GM19463 (cell line): Measurements from ENCODE around the gene SYNE2.
A peak's percentile ranks its signal among the peaks of the same experiment; 100 is the strongest.

ENCODE experiments used
- ATAC-seq: cut with Tn5 transposase; IDR thresholded peaks from one replicate; pipeline ENCODE4 v1.9.1; 2021; ENCODE audit warnings: mild to moderate bottlenecking, moderate library complexity; ENCODE audit not compliant: unreplicated experiment

The SYNE2 gene

GRCh38 chr14:64185184-64185583 is 332.4 kb downstream of the SYNE2 start:
- ATAC-seq: no peak

DNA sequence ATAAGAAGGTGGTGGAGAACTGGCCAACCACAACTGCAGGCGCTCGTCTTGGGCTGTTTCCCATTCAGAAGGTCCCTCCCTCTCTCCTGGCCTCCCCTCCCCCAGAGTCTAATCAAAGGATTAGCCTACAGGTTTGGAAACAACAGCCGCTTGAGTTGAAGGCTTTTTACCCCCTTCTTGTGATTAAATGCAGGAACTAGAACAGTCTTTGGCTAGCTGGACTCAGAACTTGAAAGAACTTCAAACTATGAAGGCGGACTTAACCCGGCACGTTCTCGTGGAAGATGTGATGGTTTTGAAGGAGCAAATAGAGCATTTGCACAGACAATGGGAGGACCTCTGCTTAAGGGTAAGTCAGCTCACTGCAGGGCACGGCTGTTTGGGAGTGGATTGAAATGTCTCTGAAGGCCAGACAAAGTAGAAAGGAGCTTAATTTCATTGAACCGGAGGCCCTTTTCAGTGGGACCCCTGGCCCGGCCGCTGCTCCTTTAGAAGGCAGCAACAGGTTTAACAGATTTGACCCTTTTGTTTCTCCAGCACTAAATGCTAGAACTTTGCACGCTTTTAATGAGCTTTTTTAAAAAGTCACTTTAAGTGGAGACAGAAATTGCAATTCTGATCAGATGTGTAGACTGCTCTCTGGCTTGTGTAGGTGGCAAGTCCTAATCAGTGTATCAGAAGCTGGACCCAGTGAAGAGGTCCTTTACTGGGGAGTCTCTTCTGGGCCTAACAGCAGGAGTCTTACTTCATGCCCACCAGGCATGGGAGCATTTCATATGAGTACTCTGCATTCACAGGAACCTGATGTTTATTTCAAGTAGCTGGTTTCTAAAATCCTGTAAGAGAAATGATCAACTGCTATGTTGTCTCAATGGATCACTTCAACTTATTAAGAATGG is 333.7 kb downstream of the SYNE2 start:
- no peak for ATAC-seq

DNA sequence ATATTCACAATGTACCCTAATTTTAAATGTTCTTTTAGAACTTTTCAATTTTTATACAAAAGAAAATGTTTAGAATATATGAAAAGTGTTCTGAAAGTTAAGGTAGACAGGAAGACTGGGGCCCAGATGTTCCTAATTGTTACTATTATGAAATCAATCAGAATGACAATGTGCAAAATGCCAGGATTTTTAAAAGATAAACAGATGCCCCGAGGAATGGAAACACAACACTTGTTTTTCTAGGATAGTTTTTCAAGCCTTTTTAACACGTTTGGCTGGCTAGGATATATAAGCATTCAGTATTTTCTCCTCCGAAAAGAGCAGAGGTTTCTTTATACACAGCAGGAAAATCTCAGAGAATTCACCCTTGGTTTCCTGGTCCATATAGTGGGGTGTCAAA is 334.5 kb downstream of the SYNE2 start:
- ATAC-seq: no peak

- no peak for ATAC-seq
These were observed 338.2 kb downstream of the SYNE2 start for GRCh38 chr14:64190974-64191502.

GRCh38 chr14:64191756-64192155 is 339.0 kb downstream of the SYNE2 start:
- ATAC-seq: no peak

DNA sequence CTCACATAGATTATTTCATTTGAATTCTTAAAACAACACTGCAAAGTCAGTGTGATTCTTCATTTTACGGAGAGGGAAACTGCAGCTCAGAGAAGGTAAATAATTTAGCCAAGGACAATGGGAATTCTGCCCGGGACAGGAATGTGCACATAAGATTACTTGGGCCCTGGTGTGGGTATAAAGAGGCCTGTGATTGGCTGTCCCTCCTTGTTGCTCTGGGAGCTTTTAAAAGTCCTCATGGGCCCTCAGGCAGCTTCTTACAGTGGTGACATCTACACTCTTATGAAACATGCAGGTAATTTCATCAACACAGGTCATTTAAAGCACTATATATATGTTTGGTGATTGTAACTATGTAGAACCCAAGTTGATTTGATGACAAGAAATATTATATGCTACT is 341.0 kb downstream of the SYNE2 start:
- ATAC-seq: no peak

GRCh38 chr14:64194404-64194803 is 341.6 kb downstream of the SYNE2 start:
- ATAC-seq: no peak

- ATAC-seq: peak; percentile 52
These were observed 342.4 kb downstream of the SYNE2 start for GRCh38 chr14:64195199-64195598.

GRCh38 chr14:64196056-64196455 is 343.3 kb downstream of the SYNE2 start:
- ATAC-seq: no peak

GRCh38 chr14:64196814-64197411 is 344.1 kb downstream of the SYNE2 start:
- ATAC-seq: peak; percentile 58

- no peak for ATAC-seq
These were observed 345.2 kb downstream of the SYNE2 start for GRCh38 chr14:64197996-64198395.

DNA sequence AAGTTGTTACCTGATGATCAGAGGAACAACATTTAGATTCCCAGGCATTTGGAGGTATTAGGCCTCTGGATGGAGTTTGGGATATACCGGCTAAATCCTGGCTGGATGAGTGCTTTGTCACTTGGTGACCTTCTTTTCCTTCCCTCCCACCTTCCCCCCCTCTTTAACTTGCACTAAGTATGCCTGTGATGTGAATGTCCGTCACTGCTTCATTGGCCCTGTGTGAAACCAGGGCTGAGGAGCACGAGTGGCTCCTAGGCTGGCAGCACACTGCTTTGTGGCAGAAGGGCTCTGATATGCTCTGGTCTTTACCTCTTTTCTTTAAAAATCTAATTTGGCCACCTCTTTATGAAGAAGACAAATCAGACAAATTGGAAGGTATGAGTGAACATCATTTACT is 345.7 kb downstream of the SYNE2 start:
- no peak for ATAC-seq

DNA sequence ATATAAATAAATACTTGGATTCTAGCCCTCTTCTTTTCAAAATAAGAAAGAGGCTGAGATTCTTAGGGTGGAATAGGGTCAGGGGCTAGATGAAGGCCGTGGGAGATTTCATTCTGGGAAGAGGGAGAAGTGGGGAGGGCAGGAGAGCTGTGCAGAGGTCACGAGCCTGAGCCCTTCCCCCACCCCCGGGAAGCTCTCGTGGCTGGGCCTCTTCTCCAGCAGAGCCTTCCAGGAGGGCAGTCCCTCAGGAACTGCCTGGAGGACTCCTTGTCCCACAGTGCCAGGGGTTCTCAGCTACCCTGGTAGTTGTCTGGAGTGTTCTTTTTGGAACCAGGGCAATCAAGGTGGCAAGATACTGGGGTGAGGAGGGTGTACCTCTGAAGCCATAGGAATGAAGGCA is 347.4 kb downstream of the SYNE2 start:
- ATAC-seq: no peak

GRCh38 chr14:64201296-64201695 is 348.5 kb downstream of the SYNE2 start:
- ATAC-seq: no peak

DNA sequence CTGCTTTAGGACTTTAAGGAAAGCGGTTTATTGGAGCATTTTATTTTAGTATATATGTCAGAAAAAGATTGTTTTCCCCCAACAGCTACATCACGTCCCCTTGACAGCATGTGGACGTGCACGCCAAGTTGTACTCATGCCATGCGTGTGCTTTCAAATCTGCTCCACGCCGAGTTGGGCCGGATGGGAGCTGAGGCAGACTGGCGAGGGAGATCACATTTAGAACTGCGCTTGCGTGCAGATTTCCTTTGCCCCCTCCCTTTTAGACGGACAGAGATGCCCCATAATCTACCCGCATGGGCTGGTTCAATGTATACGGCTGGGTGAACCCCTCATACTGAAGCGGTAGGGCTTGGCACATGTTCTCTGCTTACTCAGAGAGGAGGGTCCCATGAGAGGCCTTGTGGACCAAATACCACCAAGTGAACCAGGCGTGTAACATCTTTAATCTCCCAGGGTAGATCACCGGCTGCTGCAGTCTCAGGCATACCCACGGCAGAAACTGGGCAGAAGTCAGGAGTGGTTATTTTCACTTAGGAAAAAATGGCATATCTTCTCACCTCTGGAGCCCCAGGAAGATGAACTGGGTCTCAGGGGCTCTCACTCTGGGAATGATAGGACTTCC is 349.2 kb downstream of the SYNE2 start:
- no peak for ATAC-seq

DNA sequence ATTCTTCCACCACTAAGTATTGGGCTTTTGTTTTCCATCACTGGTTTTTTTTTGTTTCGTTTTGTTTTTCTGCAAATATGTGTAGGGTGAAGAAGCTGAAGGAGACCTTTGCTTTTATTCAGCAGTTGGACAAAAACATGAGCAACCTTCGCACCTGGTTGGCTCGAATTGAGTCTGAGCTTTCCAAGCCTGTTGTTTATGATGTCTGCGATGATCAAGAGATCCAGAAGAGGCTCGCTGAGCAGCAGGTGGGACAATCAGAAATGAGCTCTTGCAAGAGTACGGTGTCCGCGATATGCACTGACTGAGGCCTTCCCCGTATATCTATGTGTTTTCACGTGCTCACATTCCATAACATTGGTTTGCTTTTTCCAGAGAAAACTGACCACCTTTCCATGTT is 349.9 kb downstream of the SYNE2 start:
- ATAC-seq: no peak

DNA sequence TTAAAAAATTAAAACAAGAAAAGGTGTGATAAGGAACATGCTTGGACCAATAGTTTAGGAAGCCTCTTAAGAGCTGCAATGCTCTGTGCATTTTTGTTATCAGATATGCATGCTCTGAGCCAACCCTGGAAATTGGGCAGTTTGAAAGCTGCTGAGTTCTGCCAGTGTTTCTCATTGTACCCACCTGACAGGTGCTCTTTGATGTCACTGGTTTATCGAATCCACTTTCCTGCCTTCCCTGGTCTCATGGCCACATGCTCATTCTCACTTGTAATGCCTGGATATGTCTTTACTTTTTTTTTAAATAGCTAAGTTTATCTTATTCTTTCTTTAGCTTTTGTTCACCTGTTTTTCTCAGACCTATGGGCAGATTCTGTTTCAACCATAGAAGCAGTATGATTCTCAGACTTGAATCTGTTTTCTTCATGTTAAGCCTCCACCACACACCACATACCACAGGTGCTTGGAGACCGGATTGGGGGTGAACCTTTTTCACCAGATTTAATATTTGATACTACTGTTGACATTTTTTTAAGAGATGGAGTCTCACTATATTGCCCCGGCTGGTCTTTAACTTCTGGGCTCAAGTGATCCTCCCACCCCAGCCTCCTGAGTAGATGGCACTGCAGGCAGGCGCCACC is 350.7 kb downstream of the SYNE2 start:
- no peak for ATAC-seq

DNA sequence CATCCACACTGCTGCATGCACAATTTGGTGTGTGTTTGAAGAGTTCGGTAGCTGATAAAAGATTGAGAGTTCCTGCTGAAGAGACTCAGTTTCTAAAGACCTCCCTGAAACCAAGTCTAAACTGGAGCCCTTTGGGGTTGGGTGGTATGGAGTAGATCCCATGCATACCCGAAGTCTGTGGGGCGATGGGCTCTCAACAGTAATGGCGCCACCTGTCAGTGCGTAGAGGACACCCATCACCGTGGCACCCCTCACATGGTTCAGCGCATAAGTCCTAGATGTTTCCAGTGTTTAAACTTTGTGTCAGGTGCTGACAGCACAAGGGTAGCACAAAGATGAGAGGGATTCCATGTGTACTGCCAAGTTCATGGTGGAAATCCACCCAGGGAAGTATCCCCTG is 355.5 kb downstream of the SYNE2 start:
- no peak for ATAC-seq

GRCh38 chr14:64208981-64209380 is 356.2 kb downstream of the SYNE2 start:
- ATAC-seq: no peak

DNA sequence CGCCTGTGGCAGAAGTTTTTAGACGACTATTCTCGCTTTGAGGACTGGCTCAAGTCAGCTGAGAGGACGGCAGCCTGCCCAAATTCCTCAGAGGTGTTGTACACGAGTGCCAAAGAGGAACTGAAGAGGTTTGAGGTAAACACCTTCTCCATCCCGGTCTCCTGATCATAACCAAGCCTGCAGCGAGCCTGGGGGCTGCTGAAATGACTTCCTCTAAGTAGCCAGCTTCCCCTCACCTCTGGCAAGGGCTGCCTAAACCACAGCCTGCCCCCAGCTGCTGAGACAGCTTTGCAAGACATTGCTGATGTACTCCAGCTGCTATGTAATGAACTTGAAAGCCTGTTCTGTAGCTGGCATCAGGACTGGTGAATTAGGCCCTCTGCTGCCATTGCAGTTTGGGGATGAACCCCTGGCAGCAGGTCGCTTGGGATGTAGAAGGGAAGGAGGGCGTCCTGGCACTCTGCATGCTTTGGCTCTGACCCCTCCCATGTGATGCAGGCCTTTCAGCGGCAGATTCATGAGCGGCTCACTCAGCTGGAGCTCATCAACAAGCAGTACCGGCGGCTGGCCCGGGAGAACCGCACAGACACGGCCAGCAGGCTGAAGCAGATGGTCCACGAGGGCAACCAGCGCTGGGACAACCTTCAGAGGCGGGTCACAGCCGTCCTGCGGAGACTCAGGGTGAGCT is 356.8 kb downstream of the SYNE2 start:
- peak; percentile 93 for ATAC-seq

DNA sequence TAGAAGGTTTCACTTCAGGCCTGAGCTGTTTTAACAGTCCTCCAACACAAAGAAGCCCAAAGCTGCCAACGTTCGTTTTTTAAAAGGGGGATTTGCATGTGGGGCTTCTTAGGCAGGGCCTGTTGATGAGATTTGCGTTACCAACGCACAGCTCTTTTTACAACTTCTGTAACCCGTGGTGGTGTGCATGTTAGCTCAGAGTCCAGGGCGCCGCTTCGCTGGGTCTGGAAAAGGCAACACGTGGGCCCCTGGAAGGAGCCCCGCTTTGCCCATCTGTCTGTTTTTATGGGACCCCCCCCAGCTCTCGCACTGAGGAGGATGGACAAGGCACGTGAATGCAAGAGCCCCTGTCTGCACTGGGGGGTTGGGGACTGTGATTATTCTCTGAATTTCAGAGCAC is 357.4 kb downstream of the SYNE2 start:
- no peak for ATAC-seq
